Breast epithelium (tissue), 3 donors: Measurements from ENCODE around the gene RELL1.

Experiments
- POLR2AphosphoS5 ChIP-seq, 3 donors: sonication (generic); formaldehyde crosslinking; IDR thresholded peaks; one replicate each; pipeline ENCODE4 v1.6.1; 2017; ENCODE audit warnings: antibody characterized with exemption in 3 of 3
- TF ChIP-seq, protein P1 (sequence below), 3 donors: fragments of 450-650 bp; IDR thresholded peaks; one replicate each; pipeline ENCODE4 v1.5.1; 2016 to 2017; ENCODE audit warnings: antibody characterized with exemption in 3 of 3, mild to moderate bottlenecking in 3 of 3, moderate library complexity in 3 of 3

- TF ChIP-seq, protein P1, sequence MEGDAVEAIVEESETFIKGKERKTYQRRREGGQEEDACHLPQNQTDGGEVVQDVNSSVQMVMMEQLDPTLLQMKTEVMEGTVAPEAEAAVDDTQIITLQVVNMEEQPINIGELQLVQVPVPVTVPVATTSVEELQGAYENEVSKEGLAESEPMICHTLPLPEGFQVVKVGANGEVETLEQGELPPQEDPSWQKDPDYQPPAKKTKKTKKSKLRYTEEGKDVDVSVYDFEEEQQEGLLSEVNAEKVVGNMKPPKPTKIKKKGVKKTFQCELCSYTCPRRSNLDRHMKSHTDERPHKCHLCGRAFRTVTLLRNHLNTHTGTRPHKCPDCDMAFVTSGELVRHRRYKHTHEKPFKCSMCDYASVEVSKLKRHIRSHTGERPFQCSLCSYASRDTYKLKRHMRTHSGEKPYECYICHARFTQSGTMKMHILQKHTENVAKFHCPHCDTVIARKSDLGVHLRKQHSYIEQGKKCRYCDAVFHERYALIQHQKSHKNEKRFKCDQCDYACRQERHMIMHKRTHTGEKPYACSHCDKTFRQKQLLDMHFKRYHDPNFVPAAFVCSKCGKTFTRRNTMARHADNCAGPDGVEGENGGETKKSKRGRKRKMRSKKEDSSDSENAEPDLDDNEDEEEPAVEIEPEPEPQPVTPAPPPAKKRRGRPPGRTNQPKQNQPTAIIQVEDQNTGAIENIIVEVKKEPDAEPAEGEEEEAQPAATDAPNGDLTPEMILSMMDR (IDR thresholded peaks at IDR 0.05), result no peak
- TF ChIP-seq POLR2AphosphoS5 (IDR thresholded peaks at IDR 0.05), result no peak
Observed at GRCh38 chr4:37568489-37568888, 117.7 kb downstream of the RELL1 start.
